ENCODE measurements around the gene OTOA.
"Not testable (repeated sequence)": the region's sequence is repeated elsewhere in the genome, so short reads cannot be mapped to it uniquely, and the experiment has no call there.

The OTOA gene

DNA sequence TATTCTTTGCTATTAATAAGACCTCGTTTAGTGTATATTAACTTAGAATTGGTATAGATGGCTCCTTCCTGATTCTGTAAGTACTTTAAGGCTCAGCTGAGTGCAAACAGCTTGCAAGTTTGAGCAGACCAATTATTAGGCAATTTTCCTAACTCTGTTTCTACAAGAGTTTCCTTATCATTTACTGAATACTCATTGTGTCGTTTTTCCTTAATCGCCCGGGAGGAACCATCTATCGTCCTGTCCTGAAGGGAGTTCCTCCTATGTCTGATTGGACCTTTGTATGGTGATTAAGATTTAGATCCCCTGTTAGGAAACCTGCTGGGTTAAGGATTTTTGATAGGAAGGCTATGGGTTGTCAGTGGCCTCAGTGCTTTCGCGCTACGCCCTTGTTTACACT lies 32.4 kb upstream of the OTOA start:
- not testable (repeated sequence) for DNase-seq (ENCODE audit: low spot score); H3K27me3 Mint-ChIP-seq (ENCODE audit: low read depth); H3K9me3 Mint-ChIP-seq; H3K4me1 Mint-ChIP-seq (ENCODE audit: low read depth); H3K4me3 Mint-ChIP-seq; H3K27ac Mint-ChIP-seq
- H3K36me3 Mint-ChIP-seq (ENCODE audit: low read depth) = peaks cover 38% of the 10 kb centered on the region

- not testable (repeated sequence) for H3K4me1 Mint-ChIP-seq (ENCODE audit: low read depth); H3K4me3 Mint-ChIP-seq; H3K9me3 Mint-ChIP-seq; DNase-seq (ENCODE audit: low spot score); H3K27me3 Mint-ChIP-seq (ENCODE audit: low read depth); H3K27ac Mint-ChIP-seq
- peaks cover 31% of the 10 kb centered on the region for H3K36me3 Mint-ChIP-seq (ENCODE audit: low read depth)
These were observed 31.7 kb upstream of the OTOA start for GRCh38 chr16:21631951-21632575.

- Mint-ChIP-seq H3K4me3 (no peak overlapping the region), H3K36me3 (ENCODE audit: low read depth) (peaks cover 22% of the 10 kb centered on the region), H3K27ac (no peak overlapping the region), H3K4me1 (ENCODE audit: low read depth) (peaks cover 12% of the 10 kb centered on the region), H3K27me3 (ENCODE audit: low read depth) (no peaks in the 10 kb centered on the region), H3K9me3 (no peaks in the 10 kb centered on the region)
- DNase-seq (ENCODE audit: low spot score) = no peak
These were observed 29.6 kb upstream of the OTOA start for GRCh38 chr16:21634216-21634615.

- H3K27me3 Mint-ChIP-seq (ENCODE audit: low read depth); DNase-seq (ENCODE audit: low spot score); H3K9me3 Mint-ChIP-seq; H3K4me3 Mint-ChIP-seq; H3K27ac Mint-ChIP-seq: not testable (repeated sequence)
- peaks cover 16% of the 10 kb centered on the region for H3K4me1 Mint-ChIP-seq (ENCODE audit: low read depth)
- peaks cover 11% of the 10 kb centered on the region for H3K36me3 Mint-ChIP-seq (ENCODE audit: low read depth)
These were observed 28.1 kb upstream of the OTOA start for GRCh38 chr16:21635694-21636093.

- Mint-ChIP-seq H3K9me3 (no peaks in the 10 kb centered on the region), H3K4me3 (no peak overlapping the region), H3K27me3 (ENCODE audit: low read depth) (no peaks in the 10 kb centered on the region), H3K4me1 (ENCODE audit: low read depth) (peaks cover 18% of the 10 kb centered on the region), H3K36me3 (ENCODE audit: low read depth) (peaks cover 5% of the 10 kb centered on the region), H3K27ac (no peak overlapping the region)
- no peak for DNase-seq (ENCODE audit: low spot score)
These were observed 26.5 kb upstream of the OTOA start for GRCh38 chr16:21637032-21637968.

- Mint-ChIP-seq H3K27me3 (ENCODE audit: low read depth) (no peaks in the 10 kb centered on the region), H3K36me3 (ENCODE audit: low read depth) (peaks cover 5% of the 10 kb centered on the region), H3K9me3 (no peaks in the 10 kb centered on the region), H3K4me3 (peak overlapping the region; percentile 6), H3K27ac (peak overlapping the region; percentile 67), H3K4me1 (ENCODE audit: low read depth) (peaks cover 21% of the 10 kb centered on the region)
- peak; percentile 34 for DNase-seq (ENCODE audit: low spot score)
These were observed 25.2 kb upstream of the OTOA start for GRCh38 chr16:21638573-21638975.

- peaks cover 5% of the 10 kb centered on the region for H3K36me3 Mint-ChIP-seq (ENCODE audit: low read depth)
- DNase-seq (ENCODE audit: low spot score) = no peak
- H3K4me3 Mint-ChIP-seq = no peak overlapping the region
- peaks cover 27% of the 10 kb centered on the region for H3K4me1 Mint-ChIP-seq (ENCODE audit: low read depth)
- no peaks in the 10 kb centered on the region for H3K27me3 Mint-ChIP-seq (ENCODE audit: low read depth)
- H3K9me3 Mint-ChIP-seq = no peaks in the 10 kb centered on the region
- H3K27ac Mint-ChIP-seq = no peak overlapping the region
These were observed 24.3 kb upstream of the OTOA start for GRCh38 chr16:21639493-21639892.

DNA sequence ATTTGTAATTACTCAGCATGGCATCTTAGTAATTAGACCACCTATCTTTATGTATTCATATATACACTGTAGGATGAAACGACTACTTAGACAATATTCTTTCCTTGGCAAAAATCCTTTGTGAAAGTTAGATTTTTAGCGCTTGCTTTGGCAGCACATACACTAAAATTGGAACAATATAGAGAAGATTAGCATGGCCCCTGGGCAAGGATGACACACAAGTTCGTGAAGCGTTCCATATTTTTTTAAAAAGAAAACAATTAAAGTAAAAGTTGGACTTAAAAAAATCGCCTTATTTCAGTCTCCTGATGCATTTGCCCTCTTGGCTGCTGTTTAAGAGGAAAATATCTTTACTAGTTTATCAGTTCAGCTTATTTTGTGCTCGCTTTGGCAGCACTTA lies 21.9 kb upstream of the OTOA start:
- no peak for DNase-seq (ENCODE audit: low spot score)
- H3K9me3 Mint-ChIP-seq = no peaks in the 10 kb centered on the region
- no peak overlapping the region for H3K27ac Mint-ChIP-seq
- no peak overlapping the region for H3K4me3 Mint-ChIP-seq
- H3K4me1 Mint-ChIP-seq (ENCODE audit: low read depth) = peaks cover 51% of the 10 kb centered on the region
- H3K36me3 Mint-ChIP-seq (ENCODE audit: low read depth) = peaks cover 2% of the 10 kb centered on the region
- no peaks in the 10 kb centered on the region for H3K27me3 Mint-ChIP-seq (ENCODE audit: low read depth)

DNA sequence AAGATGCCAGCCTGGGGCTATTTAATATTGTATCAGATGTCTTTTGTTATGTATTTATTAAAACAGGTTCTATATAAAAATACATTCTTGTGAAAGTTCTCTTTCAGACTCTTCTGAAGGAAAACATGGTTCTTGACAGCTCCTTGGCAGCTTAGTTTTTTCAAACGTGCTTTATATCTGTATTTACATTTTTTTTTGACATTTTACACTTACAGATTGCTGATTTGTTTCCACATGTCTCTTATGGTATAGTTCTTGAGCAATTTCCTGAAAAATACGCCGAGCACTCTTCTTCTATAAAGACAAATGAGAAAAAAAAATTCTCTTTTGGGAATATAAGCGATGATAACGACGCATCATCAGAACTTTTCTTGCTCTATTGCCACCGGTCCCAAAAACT lies 20.9 kb upstream of the OTOA start:
- no peak for DNase-seq (ENCODE audit: low spot score)
- peaks cover 59% of the 10 kb centered on the region for H3K4me1 Mint-ChIP-seq (ENCODE audit: low read depth)

DNA sequence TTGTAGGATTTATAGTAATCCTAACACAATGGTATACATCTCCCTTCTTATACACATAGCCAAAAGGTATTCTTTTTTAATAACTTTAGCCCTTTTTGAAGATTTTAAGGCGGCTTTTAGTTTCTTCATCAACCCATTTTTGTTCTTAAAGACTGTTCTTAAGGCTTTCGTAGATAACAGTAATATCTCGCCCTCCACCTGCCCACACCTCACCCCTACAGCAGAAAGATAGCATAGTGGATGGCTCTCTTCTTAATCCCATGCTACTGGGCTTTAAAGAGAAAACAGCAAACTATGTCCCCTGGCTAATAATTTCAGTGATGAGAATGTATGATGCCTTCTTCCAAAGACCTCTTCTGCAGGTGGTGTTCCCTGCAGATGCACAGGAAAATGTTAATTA lies 20.0 kb upstream of the OTOA start:
- peak overlapping the region; percentile 32 for H3K4me3 Mint-ChIP-seq

More for the DNA sequence above, 20.9 kb upstream of the OTOA start:
- Mint-ChIP-seq H3K27me3 (ENCODE audit: low read depth) (no peaks in the 10 kb centered on the region), H3K27ac (no peak overlapping the region), H3K9me3 (no peaks in the 10 kb centered on the region), H3K4me3 (no peak overlapping the region), H3K36me3 (ENCODE audit: low read depth) (peaks cover 4% of the 10 kb centered on the region)

DNA sequence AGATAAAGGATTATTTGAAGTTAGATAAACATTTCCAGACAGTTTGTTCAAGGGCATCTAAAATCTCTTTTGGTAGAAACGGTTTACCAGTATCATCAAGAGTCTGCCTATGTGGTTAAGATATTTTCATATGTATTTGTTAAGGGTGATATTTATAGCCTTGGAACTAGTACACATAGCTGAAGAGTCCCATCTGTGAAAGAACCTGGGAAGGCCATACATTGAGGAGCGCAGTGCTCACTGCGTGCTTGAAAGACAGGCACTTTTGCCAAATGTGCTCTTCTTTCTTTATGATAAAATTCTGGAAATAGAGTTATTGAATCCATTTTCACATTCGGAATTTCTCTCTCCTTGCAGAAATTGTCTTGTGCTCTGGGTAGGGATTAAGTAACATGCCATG lies 19.1 kb upstream of the OTOA start:
- H3K9me3 Mint-ChIP-seq = no peaks in the 10 kb centered on the region
- no peak for DNase-seq (ENCODE audit: low spot score)
- peaks cover 4% of the 10 kb centered on the region for H3K36me3 Mint-ChIP-seq (ENCODE audit: low read depth)
- H3K4me1 Mint-ChIP-seq (ENCODE audit: low read depth) = peaks cover 52% of the 10 kb centered on the region
- peak overlapping the region; percentile 94 for H3K27ac Mint-ChIP-seq
- H3K4me3 Mint-ChIP-seq = peak overlapping the region; percentile 79
- H3K27me3 Mint-ChIP-seq (ENCODE audit: low read depth) = no peaks in the 10 kb centered on the region

More for the DNA sequence above, 20.0 kb upstream of the OTOA start:
- Mint-ChIP-seq H3K27ac (no peak overlapping the region), H3K36me3 (ENCODE audit: low read depth) (peaks cover 4% of the 10 kb centered on the region), H3K4me1 (ENCODE audit: low read depth) (peaks cover 59% of the 10 kb centered on the region), H3K27me3 (ENCODE audit: low read depth) (no peaks in the 10 kb centered on the region), H3K9me3 (no peaks in the 10 kb centered on the region)
- no peak for DNase-seq (ENCODE audit: low spot score)

- H3K9me3 Mint-ChIP-seq = no peaks in the 10 kb centered on the region
- H3K27ac Mint-ChIP-seq = peak overlapping the region; percentile 94
- H3K27me3 Mint-ChIP-seq (ENCODE audit: low read depth) = no peaks in the 10 kb centered on the region
- peak overlapping the region; percentile 79 for H3K4me3 Mint-ChIP-seq
- peak; percentile 36 for DNase-seq (ENCODE audit: low spot score)
- peaks cover 52% of the 10 kb centered on the region for H3K4me1 Mint-ChIP-seq (ENCODE audit: low read depth)
- peaks cover 4% of the 10 kb centered on the region for H3K36me3 Mint-ChIP-seq (ENCODE audit: low read depth)
These were observed 18.5 kb upstream of the OTOA start for GRCh38 chr16:21645261-21645721.

DNA sequence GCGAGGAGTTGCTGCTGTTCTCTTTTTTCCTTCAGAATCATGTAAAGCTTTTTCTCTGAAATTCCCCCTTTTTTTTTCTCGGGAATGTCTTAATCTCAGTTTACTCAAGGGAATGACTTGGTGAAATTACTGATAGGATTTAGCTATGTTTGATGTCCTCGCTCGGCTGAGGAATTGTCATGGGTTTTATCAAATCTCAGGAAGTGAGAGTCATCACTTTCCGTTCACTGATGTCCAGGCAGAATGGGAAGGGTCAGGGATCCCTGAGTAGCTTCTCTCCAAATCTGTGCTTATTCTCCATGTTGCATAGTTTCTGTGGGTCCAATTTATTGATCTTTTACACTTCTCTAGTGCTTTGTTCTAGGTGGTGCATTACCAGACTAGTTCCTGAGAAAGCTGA lies 17.7 kb upstream of the OTOA start:
- H3K27me3 Mint-ChIP-seq (ENCODE audit: low read depth) = no peaks in the 10 kb centered on the region
- no peak for DNase-seq (ENCODE audit: low spot score)
- peaks cover 52% of the 10 kb centered on the region for H3K4me1 Mint-ChIP-seq (ENCODE audit: low read depth)
- peak overlapping the region; percentile 79 for H3K4me3 Mint-ChIP-seq
- H3K36me3 Mint-ChIP-seq (ENCODE audit: low read depth) = peaks cover 5% of the 10 kb centered on the region
- no peaks in the 10 kb centered on the region for H3K9me3 Mint-ChIP-seq
- peak overlapping the region; percentile 94 for H3K27ac Mint-ChIP-seq

Measured in T-helper 2 cell treated with Interferon-gamma antibody and Interleukin-4, amounts not matched to agents 5 μg/mL and 100 μg/mL, for 36 hours (primary cell).